Cerebellar cortex (tissue), 1 donor: ENCODE results near the gene KHDRBS2.
"Not testable (repeated sequence)": the region's sequence is repeated elsewhere in the genome, so short reads cannot be mapped to it uniquely, and the experiment has no call there.

Source experiments
- DNase-seq: peaks from one replicate; pipeline ENCODE4 v3.0.0-alpha.2; 2015; ENCODE audit warnings: low spot score

Gene KHDRBS2

DNA sequence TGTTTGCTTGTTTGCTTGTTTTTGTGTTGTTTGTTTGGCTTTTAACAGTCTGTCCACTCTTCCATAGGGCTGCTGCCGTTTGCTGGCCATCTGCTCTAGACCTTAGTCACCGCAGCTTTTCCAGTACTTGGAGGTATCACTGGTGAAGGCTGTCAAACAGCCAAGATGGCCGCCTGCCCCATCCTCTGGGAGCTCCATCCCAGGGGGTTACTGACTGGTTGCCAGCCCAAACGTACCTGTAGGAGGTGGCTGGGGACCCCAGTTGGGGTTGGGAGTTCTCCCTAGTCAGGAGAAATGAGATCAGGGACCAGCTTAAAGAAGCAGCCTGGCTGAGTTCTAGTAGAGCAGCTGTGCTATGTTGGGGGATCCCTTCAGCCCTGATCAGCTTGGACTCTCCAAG is 418.4 kb downstream of the KHDRBS2 start:
- DNase-seq: no peak

GRCh38 chr6:61857541-61857940 is 428.5 kb downstream of the KHDRBS2 start:
- DNase-seq: no peak

- no peak for DNase-seq
Measured at GRCh38 chr6:61841958-61842357, 444.1 kb downstream of the KHDRBS2 start.

- no peak for DNase-seq
Measured at GRCh38 chr6:61835237-61835636, 450.8 kb downstream of the KHDRBS2 start.

GRCh38 chr6:61833176-61833755 is 452.8 kb downstream of the KHDRBS2 start:
- DNase-seq: no peak

DNA sequence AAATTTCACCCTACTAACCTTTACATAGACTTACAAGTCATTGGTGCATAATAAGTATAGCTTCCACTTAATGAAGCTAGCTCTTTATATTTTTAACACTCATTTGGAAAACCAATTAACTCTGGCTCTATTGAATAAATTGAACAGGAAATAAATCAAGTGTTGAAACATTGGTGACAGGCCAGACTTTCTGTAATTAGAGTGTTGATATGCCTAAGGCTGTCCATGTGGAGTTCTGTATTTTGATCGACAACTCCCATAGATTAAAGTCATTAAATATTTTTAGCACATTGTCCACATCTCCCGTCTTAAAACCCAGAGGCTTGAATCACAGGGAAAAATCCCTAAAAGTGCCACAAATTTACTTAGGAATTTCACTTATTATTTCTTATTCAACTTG is 468.3 kb downstream of the KHDRBS2 start:
- no peak for DNase-seq

DNA sequence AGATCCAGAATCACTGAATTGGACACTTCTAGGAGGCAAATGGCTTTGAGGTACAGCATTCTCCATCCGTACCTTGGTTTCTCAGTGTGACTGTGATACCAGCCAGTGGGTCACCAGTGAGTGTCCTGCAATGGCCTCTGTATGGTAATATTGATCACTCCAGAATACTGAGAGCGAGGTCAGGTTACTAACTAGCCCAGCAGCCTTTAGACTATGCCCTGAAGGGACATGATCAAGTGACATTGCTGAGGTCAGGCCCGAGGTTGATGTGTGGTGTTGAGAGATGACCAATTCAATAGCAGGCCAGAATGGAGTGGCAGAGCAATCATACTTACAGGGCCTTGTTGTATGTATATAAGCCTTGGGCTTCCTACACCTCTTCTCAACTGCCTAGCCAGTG is 476.0 kb downstream of the KHDRBS2 start:
- DNase-seq: no peak

DNA sequence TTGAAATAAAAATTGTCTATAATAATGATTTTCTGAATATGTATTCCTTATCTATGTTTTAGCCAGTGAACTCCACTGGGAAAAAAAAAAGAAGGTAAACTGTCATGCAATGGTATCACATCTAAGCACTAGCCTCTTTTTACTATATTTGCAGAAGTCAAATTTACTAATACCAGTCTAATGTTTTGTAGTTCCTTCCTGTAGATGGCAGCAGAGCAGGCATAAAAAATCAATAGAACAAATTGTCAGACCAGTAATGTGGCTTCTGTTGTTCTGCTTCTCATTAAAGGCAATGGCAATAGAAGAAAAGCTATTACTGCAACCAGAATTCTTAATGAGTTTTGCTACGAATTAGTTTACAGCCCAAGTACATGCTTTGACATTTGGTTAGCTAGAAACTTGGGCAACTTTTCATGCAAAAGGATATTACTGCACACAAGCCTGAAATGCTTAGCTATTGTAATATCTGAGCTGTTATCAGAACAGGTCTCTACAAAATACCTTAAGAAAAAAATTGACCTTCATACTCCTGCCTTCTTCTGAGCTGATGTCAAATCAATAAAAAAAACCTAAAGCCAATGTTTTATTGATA is 476.9 kb downstream of the KHDRBS2 start:
- DNase-seq: peak; percentile 53

DNA sequence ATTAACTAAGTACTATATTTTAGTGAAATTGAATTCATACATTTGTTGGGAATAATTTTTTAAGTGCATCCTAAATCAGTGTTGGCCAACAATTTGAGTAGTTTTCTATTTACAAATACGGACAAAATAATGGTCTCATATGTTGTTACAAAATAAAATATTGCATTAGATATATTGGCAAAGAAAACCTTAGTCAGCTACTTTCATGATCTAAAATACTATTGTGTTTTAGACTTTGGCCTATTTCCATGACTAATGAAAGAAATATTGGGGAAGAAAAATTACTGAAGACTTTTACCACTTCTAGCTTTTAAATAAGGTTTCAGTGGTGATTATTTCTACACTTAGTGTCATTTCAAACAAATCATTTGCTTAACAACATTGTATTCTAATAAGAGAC is 498.0 kb downstream of the KHDRBS2 start:
- no peak for DNase-seq

- DNase-seq: not testable (repeated sequence)
Measured at GRCh38 chr6:61769446-61769845, 516.6 kb downstream of the KHDRBS2 start.

GRCh38 chr6:61755739-61756138 is 530.3 kb downstream of the KHDRBS2 start:
- DNase-seq: no peak

GRCh38 chr6:61751986-61752385 is 534.0 kb downstream of the KHDRBS2 start:
- no peak for DNase-seq

DNA sequence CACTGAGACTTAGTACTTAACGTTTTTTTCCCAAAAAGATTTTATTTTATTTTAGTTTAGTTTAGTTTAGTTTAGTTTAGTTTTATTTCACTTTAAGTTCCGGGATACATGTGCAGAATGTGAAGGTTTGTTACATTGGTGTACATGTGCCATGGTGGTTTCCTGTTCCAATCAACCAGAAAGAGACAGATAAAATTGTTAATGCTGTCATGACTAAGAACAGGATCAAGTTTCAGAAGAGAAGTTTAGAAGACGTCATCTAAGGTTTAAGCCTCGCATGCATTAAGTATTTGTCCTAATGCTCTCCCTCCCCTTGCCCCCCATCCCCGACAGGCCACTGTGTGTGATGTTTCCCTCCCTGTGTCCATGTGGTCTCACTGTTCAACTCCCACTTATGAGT is 540.0 kb downstream of the KHDRBS2 start:
- no peak for DNase-seq

DNA sequence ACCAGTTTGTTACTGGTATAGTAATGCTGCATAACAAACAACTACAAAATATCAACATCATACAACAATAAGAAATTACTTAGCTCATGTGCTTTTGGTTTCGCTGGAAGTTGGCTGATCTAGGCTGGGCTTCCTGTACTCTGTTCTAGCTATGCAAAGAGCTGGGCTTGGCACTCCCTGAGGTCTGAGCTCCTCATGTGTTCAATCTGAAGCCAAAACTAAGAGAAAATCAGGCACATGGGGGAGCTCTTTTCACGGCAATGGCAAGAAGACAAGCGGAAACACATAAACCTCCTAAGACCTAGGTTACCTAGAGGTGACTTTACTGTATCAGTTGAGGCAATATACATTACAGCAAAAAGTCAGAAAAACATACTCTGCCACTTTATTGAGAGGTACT is 574.2 kb downstream of the KHDRBS2 start:
- no peak for DNase-seq

GRCh38 chr6:61688165-61688564 is 597.9 kb downstream of the KHDRBS2 start:
- no peak for DNase-seq

GRCh38 chr6:61682562-61682961 is 603.5 kb downstream of the KHDRBS2 start:
- no peak for DNase-seq

DNA sequence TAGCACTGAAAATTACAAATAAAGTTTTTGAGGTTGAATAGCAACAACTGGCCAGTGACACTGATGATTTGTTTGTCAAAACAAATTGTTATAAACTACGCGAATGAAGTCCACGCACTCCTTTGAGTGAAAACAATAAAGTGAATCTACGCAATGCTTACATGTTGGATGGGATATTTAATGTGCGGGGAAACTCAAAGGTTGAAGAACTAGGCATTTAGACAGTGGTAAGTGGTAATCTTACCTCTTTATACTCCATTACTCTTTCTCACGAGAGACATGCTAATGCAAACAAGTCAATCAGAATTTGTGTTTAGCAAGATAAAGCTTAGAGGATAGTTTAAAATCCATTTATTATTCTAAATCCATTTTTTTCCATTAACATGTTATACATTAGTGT is 606.4 kb downstream of the KHDRBS2 start:
- DNase-seq: no peak

GRCh38 chr6:61675734-61676133 is 610.3 kb downstream of the KHDRBS2 start:
- DNase-seq: no peak

GRCh38 chr6:61649845-61650244 is 636.2 kb downstream of the KHDRBS2 start:
- DNase-seq: no peak

DNA sequence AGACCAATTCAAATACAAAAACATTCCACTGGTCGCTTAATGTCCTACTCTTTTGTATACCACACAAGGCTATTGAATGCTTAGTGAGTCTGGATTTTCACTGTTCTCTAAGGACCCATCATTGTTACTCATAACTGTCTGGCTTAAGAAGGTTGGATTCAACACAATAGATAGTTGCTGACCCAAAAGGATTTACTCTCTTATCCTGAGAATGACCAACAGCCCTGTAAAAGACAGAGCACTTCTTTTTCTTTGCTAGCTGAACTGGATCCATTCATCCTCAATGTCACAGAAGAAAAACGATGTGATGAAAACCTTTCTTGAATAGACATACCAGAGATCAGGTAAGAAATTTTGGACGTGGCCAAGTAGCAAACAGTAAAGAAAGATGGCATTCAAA is 645.6 kb downstream of the KHDRBS2 start:
- DNase-seq: no peak
